ENCODE data around the gene EFNA3. TPM values are rescaled to one million over a fixed set of nuclear protein-coding genes. Genes with fewer than 3 reads are reported as not detected.
A peak's percentile ranks its signal among the peaks of the same experiment; 100 is the strongest.

The EFNA3 gene
- total RNA-seq, 4 donors from 2014 or later: 28.8 to 104 (median 77.6) TPM

DNA sequence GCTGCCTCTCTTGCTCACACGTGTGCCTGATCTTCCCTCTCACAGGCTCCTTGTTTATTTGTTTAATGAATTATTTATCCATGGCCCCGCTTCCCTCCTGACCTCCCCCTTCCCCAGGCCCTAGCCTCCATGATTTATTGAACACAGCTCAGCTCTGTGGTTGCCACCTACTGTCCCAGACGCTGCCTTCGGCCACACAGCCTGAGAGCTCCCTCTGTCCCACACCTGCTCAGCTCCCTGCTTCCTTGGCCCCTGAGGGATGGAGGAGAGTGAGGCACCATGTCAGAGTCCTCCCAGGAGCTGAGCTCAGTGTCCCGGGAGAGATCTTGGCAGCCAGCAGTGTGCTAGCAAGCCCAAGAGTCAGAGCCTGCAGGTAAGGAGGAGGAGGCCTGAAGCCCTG lies 3.1 kb upstream of the EFNA3 start:
- Histone ChIP-seq H3K27ac (peak overlapping the region; percentile 38), H3K36me3 (no peaks in the 10 kb centered on the region), H3K4me3 (no peak overlapping the region), H3K27me3 (peaks cover 15% of the 10 kb centered on the region), H3K9me3 (no peaks in the 10 kb centered on the region), H3K4me1 (peaks cover 88% of the 10 kb centered on the region)
- no peak for TF ChIP-seq EP300 (IDR thresholded peaks at IDR 0.05)
- no peak for TF ChIP-seq POLR2AphosphoS5 (IDR thresholded peaks at IDR 0.05)
- no peak for TF ChIP-seq POLR2A (IDR thresholded peaks at IDR 0.05)
- TF ChIP-seq CTCF (IDR thresholded peaks at IDR 0.05): no peak
- no peak for DNase-seq (ENCODE audit: low spot score in 2 of 2)
- WGBS: 45% methylated on average over 5 of the region's 5 CpGs

GRCh38 chr1:155076371-155076770 lies 2.3 kb upstream of the EFNA3 start:
- H3K4me1 ChIP-seq: peaks cover 88% of the 10 kb centered on the region
- TF ChIP-seq CTCF (IDR thresholded peaks at IDR 0.05) (no peak), POLR2A (IDR thresholded peaks at IDR 0.05) (no peak), POLR2AphosphoS5 (IDR thresholded peaks at IDR 0.05) (no peak), EP300 (IDR thresholded peaks at IDR 0.05) (no peak)
- no peak overlapping the region for H3K4me3 ChIP-seq
- no peaks in the 10 kb centered on the region for H3K36me3 ChIP-seq
- H3K9me3 ChIP-seq: no peaks in the 10 kb centered on the region
- H3K27me3 ChIP-seq: peaks cover 23% of the 10 kb centered on the region
- WGBS: 100% methylated on average over 1 of the region's 1 CpG
- DNase-seq (ENCODE audit: low spot score in 2 of 2): no peak
- H3K27ac ChIP-seq: peak overlapping the region; percentile 10

DNA sequence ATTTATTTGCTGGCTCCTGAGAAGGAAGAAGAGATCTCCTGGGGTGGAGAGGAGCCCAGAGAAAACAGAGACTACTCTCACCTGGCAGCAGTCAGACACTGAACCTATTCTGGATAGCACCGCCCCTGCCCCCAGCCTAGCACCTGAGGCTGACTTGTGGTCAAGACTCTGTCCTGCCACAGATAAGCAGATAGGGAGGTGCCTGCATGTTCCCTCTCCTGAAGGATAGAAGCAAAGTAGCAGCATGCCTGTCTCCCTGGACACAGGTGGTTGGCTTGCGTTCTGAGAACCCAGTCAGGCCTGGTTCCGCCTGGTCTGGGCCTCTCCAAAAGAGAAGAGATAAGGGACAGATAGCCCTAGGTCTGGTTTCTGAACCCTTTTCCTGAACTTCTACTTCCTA lies 1.3 kb upstream of the EFNA3 start:
- no peak for DNase-seq (ENCODE audit: low spot score in 2 of 2)
- Histone ChIP-seq H3K36me3 (no peaks in the 10 kb centered on the region), H3K27ac (peak overlapping the region; percentile 49), H3K4me3 (no peak overlapping the region), H3K4me1 (peaks cover 88% of the 10 kb centered on the region), H3K9me3 (no peaks in the 10 kb centered on the region), H3K27me3 (peaks cover 33% of the 10 kb centered on the region)
- no peak for TF ChIP-seq POLR2A (IDR thresholded peaks at IDR 0.05)
- TF ChIP-seq POLR2AphosphoS5 (IDR thresholded peaks at IDR 0.05): no peak
- 86% methylated on average over 3 of the region's 3 CpGs for WGBS

DNA sequence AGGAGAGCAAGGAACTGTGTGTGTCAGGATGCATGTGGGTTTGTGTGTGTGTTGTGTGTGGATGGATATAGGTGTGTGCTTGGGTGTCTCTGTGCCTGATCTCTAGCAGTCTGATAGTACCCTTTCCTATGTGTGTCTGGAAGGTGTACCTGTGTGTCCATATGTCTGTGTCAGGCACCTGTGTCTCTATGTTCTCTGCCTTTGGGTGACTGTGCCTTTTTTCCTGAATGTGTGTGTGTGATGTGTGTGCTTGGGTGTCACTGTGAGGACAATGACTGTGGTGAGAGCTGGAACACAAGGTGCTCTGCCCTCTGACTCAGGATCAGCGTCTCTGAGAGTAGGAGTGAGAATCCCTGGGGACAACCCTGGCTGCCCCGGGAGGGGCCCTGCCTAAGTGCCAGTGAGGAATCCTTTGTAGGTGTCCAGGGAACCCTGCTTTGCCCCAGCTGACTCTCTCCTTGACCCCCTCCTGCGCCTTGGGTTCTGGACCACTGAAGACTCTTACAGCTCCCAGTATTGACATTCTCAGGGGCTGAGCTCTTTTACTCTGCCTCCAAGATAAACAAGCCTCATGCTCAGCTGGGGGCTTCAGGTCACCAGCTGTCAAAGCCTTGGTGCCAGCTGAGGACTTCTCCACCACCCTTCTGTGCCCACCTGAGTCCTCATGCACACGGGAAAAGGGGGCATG lies 735 bp upstream of the EFNA3 start:
- 71% methylated on average over 2 of the region's 4 CpGs for WGBS
- H3K36me3 ChIP-seq: no peaks in the 10 kb centered on the region
- peaks cover 38% of the 10 kb centered on the region for H3K27me3 ChIP-seq
- H3K4me3 ChIP-seq: peak overlapping the region; percentile 61
- H3K4me1 ChIP-seq: peaks cover 88% of the 10 kb centered on the region
- no peak for TF ChIP-seq POLR2A (IDR thresholded peaks at IDR 0.05)
- TF ChIP-seq CTCF (IDR thresholded peaks at IDR 0.05): no peak
- TF ChIP-seq EP300 (IDR thresholded peaks at IDR 0.05): no peak
- H3K27ac ChIP-seq: peak overlapping the region; percentile 86
- no peak for DNase-seq (ENCODE audit: low spot score in 2 of 2)
- no peaks in the 10 kb centered on the region for H3K9me3 ChIP-seq

DNA sequence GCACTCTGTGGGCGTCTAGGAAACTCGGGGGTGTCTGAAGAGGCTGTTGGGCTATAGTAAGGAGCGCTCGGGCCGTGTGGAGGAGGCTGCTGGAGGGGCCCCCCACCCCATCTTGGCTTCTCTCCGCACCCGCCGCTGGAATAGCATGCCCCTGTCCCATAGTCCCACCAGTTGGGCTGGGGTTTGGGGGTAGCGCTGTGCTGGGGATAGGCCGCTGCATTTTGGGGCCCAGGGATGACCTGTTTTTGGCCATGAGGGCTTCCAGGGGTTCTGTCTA lies 511 bp downstream of the EFNA3 start:
- peaks cover 51% of the 10 kb centered on the region for H3K27me3 ChIP-seq
- peak overlapping the region; percentile 86 for H3K27ac ChIP-seq
- no peak for DNase-seq (ENCODE audit: low spot score in 2 of 2)
- no peaks in the 10 kb centered on the region for H3K36me3 ChIP-seq
- TF ChIP-seq CTCF (IDR thresholded peaks at IDR 0.05): no peak
- no peak for TF ChIP-seq EP300 (IDR thresholded peaks at IDR 0.05)
- TF ChIP-seq POLR2AphosphoS5 (IDR thresholded peaks at IDR 0.05): no peak
- TF ChIP-seq POLR2A (IDR thresholded peaks at IDR 0.05): no peak
- H3K4me3 ChIP-seq: peak overlapping the region; percentile 61
- WGBS: 0% methylated on average over 9 of the region's 10 CpGs
- H3K4me1 ChIP-seq: peaks cover 88% of the 10 kb centered on the region
- H3K9me3 ChIP-seq: no peaks in the 10 kb centered on the region

All from suprapubic skin (tissue), 4 donors.